ENCODE results near the gene ZDHHC8.

- TF ChIP-seq CTCF (IDR thresholded peaks at IDR 0.05) (no peak), POLR2A (IDR thresholded peaks at IDR 0.05) (no peak)
These were observed 60.2 kb downstream of the ZDHHC8 start for GRCh38 chr22:20191803-20192202.
